Prostate gland (tissue), 2 donors: ENCODE data around the gene FBRSL1. TPM values are rescaled to one million over a fixed set of nuclear protein-coding genes. Genes with fewer than 3 reads are reported as not detected.
"Not testable (repeated sequence)": the region's sequence is repeated elsewhere in the genome, so short reads cannot be mapped to it uniquely, and the experiment has no call there.

Source experiments
- DNase-seq: peaks from one replicate; pipeline ENCODE4 v3.0.0-alpha.2; 2019; ENCODE audit warnings: low spot score
- H3K27ac ChIP-seq, 2 donors: fragments of 200-600 bp; sonication (generic); 2 replicates each; pipeline ENCODE4 v1.5.1; 2017 to 2019
- H3K27me3 ChIP-seq: fragments of 200-600 bp; sonication (generic); replicated peaks from 2 replicates; pipeline ENCODE4 v1.5.1; 2019; ENCODE audit not compliant: insufficient read depth
- H3K36me3 ChIP-seq, 2 donors: fragments of 200-600 bp; sonication (generic); 1 replicate in 1 of 2; 2 replicates in 1 of 2; pipeline versions ENCODE4 v1.5.1 to v1.8.1; 2017 to 2019
- H3K4me1 ChIP-seq: fragments of 200-600 bp; sonication (generic); replicated peaks from 2 replicates; pipeline ENCODE4 v1.5.1; 2019
- H3K4me3 ChIP-seq, 2 donors: fragments of 200-600 bp; sonication (generic); 2 replicates each; pipeline ENCODE4 v1.5.1; 2017 to 2019
- H3K9me3 ChIP-seq: fragments of 200-600 bp; sonication (generic); 2 replicates; pipeline ENCODE4 v1.5.1; 2017
- POLR2A ChIP-seq: fragments of 450-650 bp; IDR thresholded peaks from one replicate; pipeline ENCODE4 v1.6.1; 2016; ENCODE audit warnings: antibody characterized with exemption, mild to moderate bottlenecking
- POLR2AphosphoS5 ChIP-seq: sonication (generic); formaldehyde crosslinking; IDR thresholded peaks from one replicate; pipeline ENCODE4 v1.6.1; 2017; ENCODE audit warnings: antibody characterized with exemption
- WGBS: methylation state at CpG from one replicate; pipeline ENCODE4 v1.1.5; 2018; 5-methylcytosine and 5-hydroxymethylcytosine counted together
- intact Hi-C: fragments of 100-400 bp; cut with DNase I; formaldehyde crosslinking; loops from one replicate; pipeline ENCODE4 v1.14.2; 2022
- total RNA-seq, 2 donors: library from RNA; depleted of rRNA; stranded (reverse); fragments of >200 nt; gene quantifications; one replicate each; pipeline ENCODE4 v1.1.0, GENCODE V29; 2016
- TF ChIP-seq, protein P1 (sequence below), 4 experiments: fragments of 200-600 bp in 2 of 4; fragments of 450-650 bp in 2 of 4; sonication (generic) in 2 of 4; IDR thresholded peaks; 1 replicate in 3 of 4; 2 replicates in 1 of 4; pipeline ENCODE4 v1.5.1; 2016 to 2019; ENCODE audit warnings: antibody characterized with exemption in 4 of 4, mild to moderate bottlenecking in 2 of 4, moderate library complexity in 2 of 4

The FBRSL1 gene
- total RNA-seq, 2 donors from 2014 or later = 34.2 to 69.2 TPM

DNA sequence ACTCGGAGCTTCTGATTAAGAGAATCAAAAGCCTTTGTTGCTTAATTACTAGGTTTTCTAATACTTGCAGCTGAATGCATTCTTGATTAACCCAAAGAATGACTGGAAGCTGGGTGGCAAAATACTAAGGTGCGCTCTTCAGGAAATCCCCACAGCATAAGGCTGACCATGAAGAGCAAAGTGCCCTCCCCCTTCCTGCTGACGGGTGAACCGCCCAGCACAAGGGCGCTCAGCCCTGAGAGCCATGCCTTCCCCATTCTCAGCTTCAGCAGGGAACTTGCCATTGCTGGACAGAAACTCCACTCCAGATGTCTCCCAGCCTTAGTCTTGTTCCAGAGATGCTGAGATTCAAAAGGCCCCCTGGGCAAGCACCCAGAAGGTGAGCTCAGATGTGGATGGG is 27.2 kb upstream of the FBRSL1 start:
- 76% methylated on average over 5 of the region's 5 CpGs for WGBS
- TF ChIP-seq POLR2A (no peak), POLR2AphosphoS5 (no peak)
- TF ChIP-seq, protein P1, sequence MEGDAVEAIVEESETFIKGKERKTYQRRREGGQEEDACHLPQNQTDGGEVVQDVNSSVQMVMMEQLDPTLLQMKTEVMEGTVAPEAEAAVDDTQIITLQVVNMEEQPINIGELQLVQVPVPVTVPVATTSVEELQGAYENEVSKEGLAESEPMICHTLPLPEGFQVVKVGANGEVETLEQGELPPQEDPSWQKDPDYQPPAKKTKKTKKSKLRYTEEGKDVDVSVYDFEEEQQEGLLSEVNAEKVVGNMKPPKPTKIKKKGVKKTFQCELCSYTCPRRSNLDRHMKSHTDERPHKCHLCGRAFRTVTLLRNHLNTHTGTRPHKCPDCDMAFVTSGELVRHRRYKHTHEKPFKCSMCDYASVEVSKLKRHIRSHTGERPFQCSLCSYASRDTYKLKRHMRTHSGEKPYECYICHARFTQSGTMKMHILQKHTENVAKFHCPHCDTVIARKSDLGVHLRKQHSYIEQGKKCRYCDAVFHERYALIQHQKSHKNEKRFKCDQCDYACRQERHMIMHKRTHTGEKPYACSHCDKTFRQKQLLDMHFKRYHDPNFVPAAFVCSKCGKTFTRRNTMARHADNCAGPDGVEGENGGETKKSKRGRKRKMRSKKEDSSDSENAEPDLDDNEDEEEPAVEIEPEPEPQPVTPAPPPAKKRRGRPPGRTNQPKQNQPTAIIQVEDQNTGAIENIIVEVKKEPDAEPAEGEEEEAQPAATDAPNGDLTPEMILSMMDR (IDR thresholded peaks at IDR 0.05) = no peak

DNA sequence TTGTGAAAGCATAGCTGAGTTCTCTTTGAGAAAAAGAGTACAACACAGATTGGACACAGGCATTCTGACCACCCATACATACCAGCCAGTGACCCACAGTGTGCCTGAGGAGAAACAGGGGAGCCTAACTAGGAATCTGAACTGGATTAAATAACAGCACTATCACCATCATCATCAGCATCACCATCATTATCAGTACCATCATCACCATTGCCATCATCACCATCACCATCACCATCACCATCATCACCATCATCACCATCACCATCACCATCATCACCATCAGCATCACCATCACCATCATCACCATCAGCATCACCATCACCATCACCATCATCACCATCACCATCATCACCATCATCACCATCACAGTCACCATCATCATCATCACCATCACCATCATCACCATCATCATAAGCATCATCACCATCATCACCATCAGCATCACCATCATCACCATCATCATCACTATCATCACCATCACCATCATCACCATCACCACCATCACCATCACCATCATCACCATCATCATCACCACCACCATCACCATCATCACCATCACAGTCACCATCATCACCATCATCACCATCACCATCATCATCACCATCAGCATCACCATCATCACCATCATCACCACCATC is 26.5 kb upstream of the FBRSL1 start:
- H3K27ac ChIP-seq, H3K4me1 ChIP-seq, DNase-seq, H3K36me3 ChIP-seq, H3K9me3 ChIP-seq, H3K4me3 ChIP-seq, intact Hi-C loops, H3K27me3 ChIP-seq: not testable (repeated sequence)

More for the DNA sequence above, 27.2 kb upstream of the FBRSL1 start:
- no peak overlapping the region for H3K27ac ChIP-seq
- intact Hi-C loops = no loop called here
- no peaks in the 10 kb centered on the region for H3K4me1 ChIP-seq
- peaks cover 2% of the 10 kb centered on the region for H3K27me3 ChIP-seq
- no peaks in the 10 kb centered on the region for H3K9me3 ChIP-seq
- H3K36me3 ChIP-seq = no peaks in the 10 kb centered on the region
- H3K4me3 ChIP-seq = no peak overlapping the region
- no peak for DNase-seq

DNA sequence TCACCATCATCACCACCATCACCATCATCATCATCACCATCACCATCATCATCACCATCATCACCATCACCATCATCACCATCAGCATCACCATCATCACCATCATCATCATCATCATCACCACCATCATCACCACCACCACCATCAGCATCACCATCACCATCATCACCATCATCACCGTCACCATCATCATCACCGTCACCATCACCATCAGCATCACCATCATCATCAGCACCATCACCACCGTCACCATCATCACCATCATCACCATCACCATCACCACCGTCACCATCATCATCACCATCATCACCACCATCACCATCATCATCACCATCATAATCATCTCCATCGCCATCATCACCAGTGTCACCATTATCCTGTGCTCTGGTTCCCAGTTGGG is 25.6 kb upstream of the FBRSL1 start:
- H3K9me3 ChIP-seq, H3K4me3 ChIP-seq, H3K27me3 ChIP-seq, intact Hi-C loops, H3K27ac ChIP-seq, H3K36me3 ChIP-seq, H3K4me1 ChIP-seq, DNase-seq: not testable (repeated sequence)
- 80% methylated on average over 5 of the region's 5 CpGs for WGBS

DNA sequence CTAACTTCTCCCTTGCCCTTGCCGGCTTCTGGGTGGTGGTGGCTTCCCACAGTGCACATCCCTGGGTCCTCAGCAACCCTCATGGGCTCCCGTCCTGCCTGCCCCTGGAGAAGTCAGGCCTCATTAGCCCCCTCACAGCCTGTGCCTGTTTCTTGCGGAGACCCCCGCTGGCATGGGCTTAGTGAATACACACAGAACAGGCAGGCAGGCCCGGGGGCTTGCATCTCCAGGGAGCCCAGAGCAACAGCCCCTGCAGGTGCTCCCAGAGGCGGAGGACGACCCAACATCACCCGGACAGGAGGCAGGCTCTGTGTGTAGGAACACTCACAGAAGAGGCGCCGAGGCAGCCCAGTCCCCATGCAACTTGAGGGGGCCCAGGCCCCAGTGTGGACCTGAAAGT is 25.1 kb upstream of the FBRSL1 start:
- Histone ChIP-seq H3K27me3 (peaks cover 2% of the 10 kb centered on the region), H3K27ac (no peak overlapping the region), H3K4me1 (no peaks in the 10 kb centered on the region), H3K9me3 (no peaks in the 10 kb centered on the region), H3K4me3 (no peak overlapping the region), H3K36me3 (no peaks in the 10 kb centered on the region)
- DNase-seq = no peak
- WGBS = 89% methylated on average over 10 of the region's 10 CpGs
- TF ChIP-seq, protein P1 (IDR thresholded peaks at IDR 0.05) = no peak
- TF ChIP-seq POLR2A (no peak), POLR2AphosphoS5 (no peak)
- intact Hi-C loops = no loop called here

DNA sequence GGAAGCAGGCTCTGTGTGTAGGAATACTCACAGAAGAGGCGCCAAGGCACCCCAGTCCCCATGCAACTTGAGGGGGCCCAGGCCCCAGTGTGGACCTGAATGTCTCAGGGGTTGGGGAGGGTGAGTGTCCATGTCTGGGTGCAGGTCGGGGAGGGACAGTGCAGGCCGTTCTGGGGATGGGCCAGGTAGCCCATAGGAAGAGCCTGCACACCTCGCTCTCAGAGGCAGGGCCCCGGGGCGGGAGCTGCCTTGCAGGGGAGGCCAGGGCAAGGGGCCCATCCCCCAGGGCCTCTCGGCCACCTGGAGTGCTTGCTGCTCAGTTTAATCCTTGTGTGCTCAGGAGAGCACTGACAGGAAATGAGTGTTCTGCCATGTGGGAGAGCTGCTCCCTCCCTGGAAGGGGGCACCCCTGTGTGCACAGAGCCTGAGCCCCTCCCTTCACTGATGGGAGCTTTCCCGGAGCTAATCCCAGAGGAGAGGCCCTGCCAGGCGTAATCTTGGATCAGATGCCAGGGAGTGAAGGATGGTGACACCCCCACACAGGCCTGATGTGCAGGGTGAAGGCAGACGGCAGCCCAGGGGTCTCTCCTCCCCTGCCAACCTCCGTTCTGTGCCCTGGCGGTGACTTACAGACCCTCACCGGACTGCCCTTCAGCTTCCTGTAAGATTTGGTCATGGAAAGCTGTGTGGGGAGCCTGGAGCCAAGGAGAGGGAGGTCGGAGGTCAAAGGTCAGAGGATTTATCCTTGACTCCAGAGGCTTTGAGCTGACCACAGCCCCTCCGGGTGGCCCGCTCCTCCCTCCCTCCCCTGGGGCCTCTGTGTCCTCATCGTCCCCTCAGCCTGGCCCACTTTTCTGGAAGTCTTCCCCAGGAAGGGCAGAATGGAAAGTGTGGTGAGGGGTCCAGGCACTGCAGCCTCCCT is 24.4 kb upstream of the FBRSL1 start:
- H3K4me3 ChIP-seq = no peak overlapping the region

More for the DNA sequence above, 24.4 kb upstream of the FBRSL1 start:
- no peak overlapping the region for H3K27ac ChIP-seq
- H3K4me1 ChIP-seq = no peaks in the 10 kb centered on the region
- H3K27me3 ChIP-seq = peaks cover 2% of the 10 kb centered on the region
- 69% methylated on average over 17 of the region's 17 CpGs for WGBS
- intact Hi-C loops = no loop called here
- no peaks in the 10 kb centered on the region for H3K36me3 ChIP-seq
- no peaks in the 10 kb centered on the region for H3K9me3 ChIP-seq
- no peak for TF ChIP-seq POLR2A
- no peak for TF ChIP-seq POLR2AphosphoS5
- TF ChIP-seq, protein P1 (IDR thresholded peaks at IDR 0.05) = no peak
- no peak for DNase-seq
